ENCODE results near the gene GATA3.

DNA sequence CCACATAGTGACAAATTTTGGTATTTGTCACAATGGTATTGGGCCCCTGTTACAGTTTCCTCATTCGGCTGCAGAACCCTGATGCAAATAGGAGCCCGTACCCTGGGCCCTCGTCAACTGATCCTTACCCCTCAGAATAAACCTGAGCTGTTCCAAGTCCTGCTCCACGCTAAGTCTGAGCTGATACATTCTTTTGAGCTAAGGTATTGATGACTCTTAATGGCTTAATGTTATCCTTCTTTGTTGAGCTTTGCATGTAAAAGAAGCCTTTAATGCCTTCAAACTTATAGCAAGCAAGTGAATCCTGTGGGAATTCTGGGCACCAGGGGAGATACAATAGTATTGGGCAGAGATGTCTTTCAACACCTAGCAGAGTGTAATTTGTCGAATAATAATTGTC lies 31.8 kb downstream of the GATA3 start:
- TF ChIP-seq EZH2phosphoT487 (IDR thresholded peaks at IDR 0.05; ENCODE audit: insufficient read depth, low read depth) (no peak), EZH2 (IDR thresholded peaks at IDR 0.05; ENCODE audit: insufficient read depth, poor library complexity, severe bottlenecking) (no peak)

Measured in GM23248 (cell line).